K562 (cell line): Measurements from ENCODE around the gene ITGA6. TPM values are rescaled to one million over a fixed set of nuclear protein-coding genes. Genes with fewer than 3 reads are reported as not detected.
"Not testable (repeated sequence)": the region's sequence is repeated elsewhere in the genome, so short reads cannot be mapped to it uniquely, and the experiment has no call there.

ENCODE experiments used
- ATAC-seq: fragments of 200-7000 bp; cut with Tn5 transposase; 3 replicates; pipeline ENCODE4 v1.9.1; 2020; ENCODE audit warnings: moderate library complexity
- BruUV-seq: library from RNA; stranded (reverse); fragments of 400-500 nt; replicated peaks from 2 replicates; lab custom pipeline; 2021; lab: Mats Ljungman, UMichigan
- CTCF ChIA-PET: fragments of 300-600 bp; formaldehyde crosslinking; extraction: SDS; loops from one replicate; lab custom pipeline; 2021; ENCODE audit warnings: low intra/inter-chr PET ratio; lab: Yijun Ruan, JAX
- POLR2A ChIA-PET: fragments of 300-600, 350-650 bp; sonication (Branson Sonifier 250); formaldehyde crosslinking; extraction: SDS; loops from one replicate; lab custom pipeline; 2021; ENCODE audit warnings: antibody characterized with exemption, inconsistent platforms; lab: Yijun Ruan, JAX
- DNase-seq, 4 experiments: peaks; one replicate each; pipeline versions ENCODE4 v3.0.0 to v3.0.0-alpha.2; 2011 to 2018; ENCODE audit warnings: low spot score in 3 of 4, mixed read lengths in 3 of 4; ENCODE audit errors: extremely low read depth in 1 of 4
- FAIRE-seq: peaks from 2 replicates; lab custom pipeline; 2011; peaks lifted over from hg19 to GRCh38; lab: Jason Lieb, UNC
- H2AFZ ChIP-seq: 2 replicates; pipeline ENCODE4 v1.6.0; 2011; ENCODE audit warnings: low read depth, low read length, control low read depth, inconsistent platforms
- H3K27ac ChIP-seq: fragments of 200-600 bp; 3 replicates; pipeline ENCODE4 v1.8.0; 2011; ENCODE audit warnings: low read depth, mild to moderate bottlenecking, control low read depth, inconsistent platforms, low read length, moderate library complexity, mixed read lengths; ENCODE audit errors: extremely low read depth
- H3K27me3 ChIP-seq, 2 experiments: fragments of 300-600 bp in 1 of 2; 2 replicates in 1 of 2; 3 replicates in 1 of 2; pipeline versions ENCODE4 v1.6.0 to v1.8.0; 2011; ENCODE audit warnings: inconsistent platforms in 2 of 2, low read length in 2 of 2, mild to moderate bottlenecking in 1 of 2, mixed read lengths in 1 of 2, moderate library complexity in 1 of 2; ENCODE audit not compliant: control insufficient read depth in 2 of 2, insufficient read depth in 2 of 2
- H3K36me3 ChIP-seq: fragments of 300-600 bp; 3 replicates; pipeline ENCODE4 v1.8.0; 2011; ENCODE audit warnings: mild to moderate bottlenecking, low read length, inconsistent platforms; ENCODE audit not compliant: control insufficient read depth, insufficient read depth
- H3K4me1 ChIP-seq, 2 experiments: fragments of 200-600 bp in 1 of 2; replicated peaks in 1 of 2; 2 replicates in 1 of 2; 3 replicates in 1 of 2; pipeline versions ENCODE4 v1.5.1 to v1.8.0; 2011; ENCODE audit warnings: inconsistent platforms in 2 of 2, low read length in 2 of 2, mild to moderate bottlenecking in 1 of 2, mixed read lengths in 1 of 2, moderate library complexity in 1 of 2; ENCODE audit not compliant: control insufficient read depth in 2 of 2, insufficient read depth in 2 of 2
- H3K4me2 ChIP-seq: 2 replicates; pipeline ENCODE4 v1.6.1; 2011; ENCODE audit warnings: low read length, control low read depth, inconsistent platforms, mixed read lengths; ENCODE audit not compliant: insufficient read depth
- H3K4me3 ChIP-seq: fragments of 200-600 bp; sonication (generic), shearing (Covaris generic); 2 replicates; pipeline ENCODE4 v1.5.1; 2016; ENCODE audit warnings: control low read depth, inconsistent platforms
- H3K79me2 ChIP-seq: fragments of 200-600 bp; 3 replicates; pipeline ENCODE4 v1.8.0; 2011; ENCODE audit warnings: low read length, inconsistent platforms; ENCODE audit not compliant: control insufficient read depth, insufficient read depth
- H3K9ac ChIP-seq, 2 experiments: 2 replicates each; pipeline versions ENCODE4 v1.6.0 to v1.6.1; 2011; ENCODE audit warnings: low read depth in 2 of 2, low read length in 2 of 2, control low read depth in 1 of 2, inconsistent platforms in 1 of 2, mild to moderate bottlenecking in 1 of 2, mixed read lengths in 1 of 2; ENCODE audit not compliant: insufficient read depth in 1 of 2
- H3K9me1 ChIP-seq: one replicate; pipeline ENCODE4 v1.6.0; 2011; ENCODE audit warnings: inconsistent platforms, mild to moderate bottlenecking, low read length, moderate library complexity; ENCODE audit not compliant: control insufficient read depth, insufficient read depth
- H3K9me3 ChIP-seq: replicated peaks from 2 replicates; pipeline ENCODE4 v1.5.1; 2011; ENCODE audit warnings: low read depth, low read length, inconsistent platforms; ENCODE audit not compliant: control insufficient read depth, insufficient read depth
- H4K20me1 ChIP-seq: replicated peaks from 2 replicates; pipeline ENCODE4 v1.6.1; 2011; ENCODE audit warnings: low read length, inconsistent platforms, mixed read lengths; ENCODE audit not compliant: control insufficient read depth, insufficient read depth
- FOXJ2 ChIP-seq: fragments of 200-800 bp; sonication (Bioruptor generic); IDR thresholded peaks from 2 replicates; pipeline ENCODE4 v1.6.1; 2016; ENCODE audit warnings: missing genetic modification characterization, missing compliant biosample characterization
- GABPB1 ChIP-seq: sonication (generic); formaldehyde crosslinking; IDR thresholded peaks from 2 replicates; pipeline ENCODE4 v1.8.0; 2022; ENCODE audit warnings: mild to moderate bottlenecking, missing genetic modification reagents
- HMGXB4 ChIP-seq: sonication (generic); formaldehyde crosslinking; IDR thresholded peaks from 2 replicates; pipeline ENCODE4 v1.8.1; 2023; ENCODE audit warnings: mild to moderate bottlenecking, missing genetic modification reagents
- MYC ChIP-seq, 2 experiments: fragments of 250-450 bp in 1 of 2; sonication (Bioruptor Pico) in 1 of 2; IDR thresholded peaks; 2 replicates each; pipeline versions ENCODE4 v1.5.1 to v1.6.1; 2012 to 2021; ENCODE audit warnings: low read depth in 2 of 2, borderline replicate concordance in 1 of 2, improper control_type of control experiment in 1 of 2, low read length in 1 of 2, mild to moderate bottlenecking in 1 of 2, moderate library complexity in 1 of 2
- PRPF4 ChIP-seq: fragments of 200-400 bp; formaldehyde crosslinking; IDR thresholded peaks from one replicate; pipeline ENCODE4 v1.6.1; 2017; ENCODE audit warnings: low read length, low read depth, mild to moderate bottlenecking; ENCODE audit not compliant: insufficient read depth, poor library complexity, severe bottlenecking
- WHSC1 ChIP-seq: IDR thresholded peaks from one replicate; pipeline ENCODE4 v1.6.1; 2012; ENCODE audit warnings: low read length, control low read depth, inconsistent platforms
- WGBS: fragments of 100-300 bp; shearing (Covaris generic); methylation state at CpG from one replicate; pipeline ENCODE4 v1.1.6; 2016; ENCODE audit warnings: low coverage, mixed read lengths; ENCODE audit not compliant: insufficient coverage; ENCODE audit errors: missing lambda C conversion rate; 5-methylcytosine and 5-hydroxymethylcytosine counted together
- in situ Hi-C: fragments of 300-500 bp; cut with MboI; formaldehyde crosslinking; loops from 4 replicates; pipeline ENCODE4 v1.15.0; 2018; ENCODE audit warnings: inconsistent platforms, mixed read lengths
- intact Hi-C: fragments of 100-400 bp; cut with micrococcal nuclease; formaldehyde crosslinking; loops from 2 replicates; pipeline ENCODE4 v1.14.2; 2022
- polyA plus RNA-seq, 8 experiments: library from polyadenylated mRNA; depleted of rRNA in 4 of 8; stranded (reverse) in 5 of 8; unstranded in 3 of 8; fragments of >200 nt; fragmentation: Nextera tagmentation in 2 of 8; fragmentation: Illumina TruSeq in 1 of 8; extraction: Ambion mirVana in 2 of 8; extraction: Trizol in 1 of 8; gene quantifications; 2 replicates each; pipeline versions ENCODE4 v1.2.1 to v1.2.3, GENCODE V29; 2011 to 2014; ENCODE audit warnings: inconsistent platforms in 1 of 8, missing spikeins in 1 of 8
- total RNA-seq, 7 experiments: library from RNA; depleted of rRNA in 6 of 7; stranded (reverse); fragments of >200 nt in 6 of 7; fragmentation: Illumina TruSeq in 2 of 7; extraction: Trizol in 2 of 7; gene quantifications; 2 replicates each; pipeline versions ENCODE4 v1.2.1 to v1.2.3, GENCODE V29; 2011 to 2021; ENCODE audit warnings: low replicate concordance in 1 of 7
- TF ChIP-seq, protein P1 (sequence below): fragments of 250-450 bp; sonication (Bioruptor Pico); IDR thresholded peaks from 2 replicates; pipeline ENCODE4 v1.4.0; 2020; ENCODE audit warnings: mild to moderate bottlenecking, moderate library complexity, borderline replicate concordance

The ITGA6 gene
- total and polyA plus RNA-seq, 9 of the 15 experiments (the other 6 are each of a cell fraction or from before 2014, with no cell fraction given), result 0.01 to 0.29 (median 0.05) TPM; not detected in 5

- 0% methylated on average over 3 of the region's 3 CpGs for WGBS
- FAIRE-seq, result no peak
- no peak overlapping the region for H3K4me2 ChIP-seq
Observed at GRCh38 chr2:172535119-172535518, 107.7 kb downstream of the ITGA6 start.

DNA sequence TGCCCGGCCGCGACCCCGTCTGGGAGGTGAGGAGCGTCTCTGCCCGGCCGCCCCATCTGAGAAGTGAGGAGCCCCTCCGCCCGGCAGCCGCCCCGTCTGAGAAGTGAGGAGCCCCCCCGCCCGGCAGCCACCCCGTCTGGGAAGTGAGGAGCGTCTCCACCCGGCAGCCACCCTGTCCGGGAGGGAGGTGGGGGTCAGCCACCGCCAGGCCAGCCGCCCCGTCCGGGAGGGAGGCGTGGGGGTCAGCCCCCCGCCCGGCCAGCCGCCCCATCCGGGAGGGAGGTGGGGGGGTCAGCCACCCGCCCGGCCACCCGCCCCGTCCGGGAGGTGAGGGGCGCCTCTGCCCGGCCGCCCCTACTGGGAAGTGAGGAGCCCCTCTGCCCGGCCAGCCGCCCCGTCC lies 110.5 kb downstream of the ITGA6 start:
- H3K36me3 ChIP-seq, H3K9me3 ChIP-seq, DNase-seq, H3K9me1 ChIP-seq, POLR2A ChIA-PET, H3K27ac ChIP-seq, ATAC-seq, H3K4me3 ChIP-seq, BruUV-seq, CTCF ChIA-PET, in situ Hi-C loops, H3K27me3 ChIP-seq, H3K79me2 ChIP-seq, FAIRE-seq, H4K20me1 ChIP-seq, H2AFZ ChIP-seq, intact Hi-C loops, H3K4me1 ChIP-seq, H3K9ac ChIP-seq, H3K4me2 ChIP-seq: not testable (repeated sequence)
- no CpG with 5 or more reads among the region's 37 CpGs for WGBS

More at GRCh38 chr2:172535119-172535518, 107.7 kb downstream of the ITGA6 start:
- Histone ChIP-seq H3K4me1 (no peaks in the 10 kb centered on the region), H3K36me3 (no peaks in the 10 kb centered on the region), H3K27ac (no peak overlapping the region), H3K27me3 (no peaks in the 10 kb centered on the region), H3K4me3 (no peak overlapping the region), H2AFZ (no peak overlapping the region), H3K9me3 (peaks cover 3% of the 10 kb centered on the region; the same call in 1 of the 2 replicates), H3K9me1 (no peaks in the 10 kb centered on the region), H4K20me1 (no peaks in the 10 kb centered on the region), H3K9ac (no peak overlapping the region), H3K79me2 (no peaks in the 10 kb centered on the region)
- ChIA-PET POLR2A (no interaction called here), CTCF (no interaction called here)
- intact Hi-C loops, result no loop called here
- DNase-seq, result no peak
- no peak for ATAC-seq
- in situ Hi-C loops, result no loop called here
- no TSS peak for BruUV-seq
- no peak for TF ChIP-seq PRPF4
- no peak for TF ChIP-seq GABPB1 (CRISPR knock-in tag)
- no peak for TF ChIP-seq HMGXB4 (CRISPR knock-in tag)
- TF ChIP-seq, protein P1, sequence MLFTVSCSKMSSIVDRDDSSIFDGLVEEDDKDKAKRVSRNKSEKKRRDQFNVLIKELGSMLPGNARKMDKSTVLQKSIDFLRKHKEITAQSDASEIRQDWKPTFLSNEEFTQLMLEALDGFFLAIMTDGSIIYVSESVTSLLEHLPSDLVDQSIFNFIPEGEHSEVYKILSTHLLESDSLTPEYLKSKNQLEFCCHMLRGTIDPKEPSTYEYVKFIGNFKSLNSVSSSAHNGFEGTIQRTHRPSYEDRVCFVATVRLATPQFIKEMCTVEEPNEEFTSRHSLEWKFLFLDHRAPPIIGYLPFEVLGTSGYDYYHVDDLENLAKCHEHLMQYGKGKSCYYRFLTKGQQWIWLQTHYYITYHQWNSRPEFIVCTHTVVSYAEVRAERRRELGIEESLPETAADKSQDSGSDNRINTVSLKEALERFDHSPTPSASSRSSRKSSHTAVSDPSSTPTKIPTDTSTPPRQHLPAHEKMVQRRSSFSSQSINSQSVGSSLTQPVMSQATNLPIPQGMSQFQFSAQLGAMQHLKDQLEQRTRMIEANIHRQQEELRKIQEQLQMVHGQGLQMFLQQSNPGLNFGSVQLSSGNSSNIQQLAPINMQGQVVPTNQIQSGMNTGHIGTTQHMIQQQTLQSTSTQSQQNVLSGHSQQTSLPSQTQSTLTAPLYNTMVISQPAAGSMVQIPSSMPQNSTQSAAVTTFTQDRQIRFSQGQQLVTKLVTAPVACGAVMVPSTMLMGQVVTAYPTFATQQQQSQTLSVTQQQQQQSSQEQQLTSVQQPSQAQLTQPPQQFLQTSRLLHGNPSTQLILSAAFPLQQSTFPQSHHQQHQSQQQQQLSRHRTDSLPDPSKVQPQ (CRISPR knock-in tag), result no peak
- TF ChIP-seq WHSC1, result no peak
- TF ChIP-seq MYC (IDR thresholded peaks at IDR 0.05; ENCODE audit: low read depth, low read length), result no peak
- TF ChIP-seq MYC (CRISPR knock-in tag; IDR thresholded peaks at IDR 0.05; ENCODE audit: borderline replicate concordance, low read depth), result no peak
- no peak for TF ChIP-seq FOXJ2 (tag)
